VCaP (cell line): ENCODE data around the gene RIC1.

Experiments
- H3K27ac ChIP-seq: fragments of 450-650 bp; 2 replicates; pipeline ENCODE4 v1.5.1; 2017
- CTCF ChIP-seq: fragments of 450-650 bp; conservative IDR thresholded peaks from 2 replicates; pipeline ENCODE4 v1.5.1; 2017; ENCODE audit warnings: mild to moderate bottlenecking, moderate library complexity

RIC1 gene

GRCh38 chr9:5622016-5622415 is 6.9 kb upstream of the RIC1 start:
- H3K27ac ChIP-seq, result no peak overlapping the region

GRCh38 chr9:5624655-5625054 is 4.3 kb upstream of the RIC1 start:
- H3K27ac ChIP-seq, result no peak overlapping the region
- no peak for TF ChIP-seq CTCF

More at GRCh38 chr9:5622016-5622415, 6.9 kb upstream of the RIC1 start:
- TF ChIP-seq CTCF, result no peak

DNA sequence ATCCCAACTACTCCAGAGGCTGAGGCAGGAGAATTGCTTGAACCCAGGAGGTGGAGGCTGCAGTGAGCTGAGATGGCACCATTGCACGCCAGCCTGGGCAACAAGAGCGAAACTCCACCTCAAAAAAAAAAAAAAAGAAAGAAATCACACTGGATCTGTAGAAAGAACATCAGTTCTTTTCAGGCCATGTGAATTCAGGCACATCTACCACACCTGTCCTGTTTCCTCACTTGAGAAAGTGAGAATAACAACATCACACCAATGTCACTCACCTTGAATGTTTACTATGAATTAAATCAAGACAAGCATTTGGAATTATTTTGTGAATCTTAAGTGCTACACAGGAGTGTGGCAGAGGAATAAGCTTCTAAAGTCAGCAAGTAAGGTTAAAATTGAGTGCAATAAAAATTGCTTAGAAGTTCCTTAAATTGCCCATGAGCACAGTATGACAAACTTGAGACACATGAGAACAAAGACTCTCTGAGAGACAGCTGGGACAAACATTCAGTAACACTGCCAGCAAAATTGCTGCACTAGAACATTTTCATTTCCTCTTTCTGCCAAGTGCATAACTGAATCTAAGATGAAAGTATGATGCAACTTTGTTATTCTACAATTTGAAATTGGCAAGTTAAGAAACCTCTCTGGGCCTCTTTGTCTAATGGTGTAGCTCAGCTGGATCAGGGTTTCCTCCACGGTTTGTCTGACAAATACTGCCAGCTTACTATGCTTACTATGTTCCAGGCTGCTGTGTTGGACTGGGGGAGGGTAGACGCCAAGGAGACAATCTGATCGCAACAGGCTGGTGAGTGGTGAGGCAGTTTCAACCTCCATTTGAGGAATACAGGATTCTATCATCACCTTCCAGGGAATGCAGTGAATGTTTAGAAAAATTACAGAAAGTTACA is 1.9 kb upstream of the RIC1 start:
- no peak for TF ChIP-seq CTCF
- H3K27ac ChIP-seq, result peak overlapping the region; percentile 92

DNA sequence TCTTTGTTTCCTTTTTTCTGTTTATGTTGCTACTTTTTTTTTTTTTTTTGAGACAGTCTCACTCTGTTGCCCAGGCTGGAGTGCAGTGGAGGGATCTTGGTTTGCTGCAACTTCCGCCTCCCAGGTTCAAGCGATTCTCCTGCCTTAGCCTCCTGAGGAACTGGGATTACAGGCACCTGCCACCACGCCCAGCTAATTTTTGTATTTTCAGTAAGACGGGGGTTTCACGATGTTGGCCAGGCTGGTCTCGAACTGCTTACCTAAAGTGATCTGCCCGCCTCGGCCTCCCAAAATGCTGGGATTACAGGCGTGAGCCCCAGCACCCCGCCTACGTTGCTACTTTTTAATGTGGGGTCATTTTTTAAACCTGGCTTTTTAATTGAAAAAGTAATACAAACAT is 1.2 kb upstream of the RIC1 start:
- H3K27ac ChIP-seq, result peak overlapping the region; percentile 92

DNA sequence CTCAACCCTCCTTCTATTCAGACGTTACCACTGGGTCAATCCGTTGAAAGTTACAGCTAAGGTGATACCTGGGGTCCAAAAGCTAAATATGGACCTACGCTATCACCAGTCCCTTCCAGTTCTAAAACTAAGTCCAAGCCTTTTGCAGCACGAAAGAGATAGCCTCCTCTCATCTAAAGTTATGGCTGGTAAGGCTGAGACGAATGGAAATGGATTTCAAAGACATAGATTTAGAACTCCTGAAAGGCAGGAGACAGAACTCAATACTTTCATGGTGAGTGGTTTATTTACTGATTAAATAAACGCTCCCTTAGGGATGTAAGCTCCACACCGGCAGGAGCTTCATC is 751 bp upstream of the RIC1 start:
- no peak for TF ChIP-seq CTCF
- peak overlapping the region; percentile 92 for H3K27ac ChIP-seq

DNA sequence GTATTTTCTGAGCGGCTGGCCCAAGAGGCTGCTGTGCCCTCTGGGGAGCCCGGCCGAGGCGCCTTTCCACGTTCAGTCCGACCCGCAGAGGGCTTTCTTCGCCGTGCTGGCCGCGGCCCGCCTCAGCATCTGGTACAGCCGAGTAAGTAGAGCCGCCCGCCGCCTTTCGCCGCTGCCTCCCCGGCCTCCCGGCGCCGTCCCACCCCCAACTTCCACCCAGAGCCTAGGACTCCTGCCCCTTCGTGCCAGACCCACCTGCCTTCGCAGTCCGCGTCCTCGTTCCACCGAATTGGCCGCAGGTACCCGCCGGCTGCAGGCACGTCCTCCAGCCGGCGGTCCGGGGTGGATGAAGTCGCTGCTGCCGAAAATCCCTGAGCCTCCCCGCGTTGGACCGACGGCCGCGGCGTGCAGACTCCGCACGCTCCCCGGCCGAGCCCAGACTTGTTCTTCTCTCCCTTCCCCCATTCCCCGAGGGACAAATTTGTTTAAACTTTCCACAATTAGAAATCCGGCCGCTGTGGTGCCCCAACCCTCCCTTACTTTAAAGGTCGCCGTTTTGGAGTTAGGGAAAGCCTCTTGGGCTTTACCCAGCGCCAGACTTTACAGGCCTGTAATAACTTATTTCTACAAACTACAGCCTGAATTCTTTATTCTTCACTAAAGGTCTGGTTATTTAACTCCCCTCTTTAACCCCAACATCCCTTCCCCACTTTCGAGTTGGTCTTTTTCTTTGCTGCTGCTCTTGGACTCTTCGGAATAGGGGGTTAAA is 589 bp downstream of the RIC1 start:
- peak overlapping the region; percentile 92 for H3K27ac ChIP-seq
- TF ChIP-seq CTCF, result no peak

GRCh38 chr9:5630081-5630507 is 1.2 kb downstream of the RIC1 start:
- H3K27ac ChIP-seq, result peak overlapping the region; percentile 92
- TF ChIP-seq CTCF, result no peak
